ENCODE data around the gene CSKMT.
"Not testable (repeated sequence)": the region's sequence is repeated elsewhere in the genome, so short reads cannot be mapped to it uniquely, and the experiment has no call there.

Gene CSKMT

GRCh38 chr11:62665075-62665598 lies at the start of gene CSKMT, which contains the start of gene C11orf98:
Gene CSKMT (plus strand): TSS chr11:62665312. CDS start chr11:62665880, 568 bp downstream.
Gene C11orf98 (minus strand): TSS chr11:62665210. CDS start chr11:62665169, 41 bp downstream.
- DNase-seq, result peak; percentile 95 to 97

- DNase-seq, result no peak
Observed at GRCh38 chr11:62615521-62615920, 49.6 kb upstream of the CSKMT start.

GRCh38 chr11:62616957-62617356 lies 48.2 kb upstream of the CSKMT start:
- not testable (repeated sequence) for DNase-seq

GRCh38 chr11:62621027-62621566 lies 44.0 kb upstream of the CSKMT start:
- DNase-seq, result no peak

GRCh38 chr11:62621567-62622470 lies 43.3 kb upstream of the CSKMT start, which contains the start of gene B3GAT3:
Gene B3GAT3 (minus strand): TSS chr11:62621986. CDS start chr11:62621947, 39 bp downstream.
- peak; percentile 99 for DNase-seq

- no peak for DNase-seq
Observed at GRCh38 chr11:62622476-62623089, 42.5 kb upstream of the CSKMT start.

- DNase-seq, result peak; percentile 20 to 29
Observed at GRCh38 chr11:62627713-62628112, 37.4 kb upstream of the CSKMT start.

GRCh38 chr11:62632492-62632891 lies 32.6 kb upstream of the CSKMT start:
- DNase-seq, result no peak

GRCh38 chr11:62644220-62644619 lies 20.9 kb upstream of the CSKMT start:
- DNase-seq, result no peak

GRCh38 chr11:62645671-62645945 lies 19.5 kb upstream of the CSKMT start:
- no peak for DNase-seq

- DNase-seq, result peak; percentile 98 to 99
Observed at GRCh38 chr11:62645946-62646824, 18.9 kb upstream of the CSKMT start, which contains the start of gene GANAB. Gene GANAB (minus strand): TSS chr11:62646613. CDS start chr11:62646599, 14 bp downstream.

GRCh38 chr11:62646825-62647608 lies 18.1 kb upstream of the CSKMT start:
- no peak for DNase-seq

- no peak for DNase-seq
Observed at GRCh38 chr11:62647609-62648005, 17.5 kb upstream of the CSKMT start.

GRCh38 chr11:62648185-62648966 lies 16.7 kb upstream of the CSKMT start:
- DNase-seq, result no peak

GRCh38 chr11:62648967-62649364 lies 16.1 kb upstream of the CSKMT start:
- DNase-seq, result no peak

GRCh38 chr11:62649486-62649885 lies 15.6 kb upstream of the CSKMT start:
- no peak for DNase-seq

GRCh38 chr11:62650283-62650682 lies 14.8 kb upstream of the CSKMT start:
- not testable (repeated sequence) for DNase-seq

GRCh38 chr11:62652161-62653006 lies 12.7 kb upstream of the CSKMT start:
- peak in 1 of 2 donors; percentile 81 for DNase-seq

GRCh38 chr11:62654297-62654696 lies 10.8 kb upstream of the CSKMT start:
- no peak for DNase-seq

Data from CD4-positive, alpha-beta T cell treated with Interleukin-4 for 1 hour (primary cell).